Neuronal stem cell (in vitro differentiated cells): ENCODE results near the gene S100A9.

Source experiments
- DNase-seq: peaks from one replicate; pipeline ENCODE4 v3.0.0-alpha.2; 2013; ENCODE audit warnings: low spot score
- H2AFZ ChIP-seq: one replicate; pipeline ENCODE4 v1.6.1; 2013; ENCODE audit warnings: mild to moderate bottlenecking, low read length, inconsistent platforms
- H2AK5ac ChIP-seq: 2 replicates; pipeline ENCODE4 v1.6.1; 2013; ENCODE audit warnings: low read depth, mild to moderate bottlenecking, inconsistent platforms, low read length, moderate library complexity, mixed read lengths
- H2BK120ac ChIP-seq: 2 replicates; pipeline ENCODE4 v1.6.1; 2013; ENCODE audit warnings: low read depth, mild to moderate bottlenecking, inconsistent platforms, low read length, moderate library complexity, mixed read lengths
- H2BK12ac ChIP-seq: one replicate; pipeline ENCODE4 v1.6.1; 2013; ENCODE audit warnings: low read length, inconsistent platforms
- H2BK15ac ChIP-seq: 2 replicates; pipeline ENCODE4 v1.6.1; 2013; ENCODE audit warnings: mild to moderate bottlenecking, low read length, inconsistent platforms, mixed read lengths
- H2BK5ac ChIP-seq: one replicate; pipeline ENCODE4 v1.6.1; 2013; ENCODE audit warnings: inconsistent platforms, mild to moderate bottlenecking, low read length, moderate library complexity
- H3K14ac ChIP-seq: one replicate; pipeline ENCODE4 v1.6.1; 2013; ENCODE audit warnings: low read length, inconsistent platforms
- H3K18ac ChIP-seq: 2 replicates; pipeline ENCODE4 v1.6.1; 2013; ENCODE audit warnings: low read length, inconsistent platforms
- H3K23ac ChIP-seq: 2 replicates; pipeline ENCODE4 v1.6.1; 2013; ENCODE audit warnings: low read depth, mild to moderate bottlenecking, mixed read lengths, low read length, inconsistent platforms; ENCODE audit not compliant: poor library complexity
- H3K27ac ChIP-seq: replicated peaks from 3 replicates; pipeline ENCODE4 v1.5.1; 2013; ENCODE audit warnings: low read length, inconsistent platforms
- H3K27me3 ChIP-seq, 3 experiments: 2 replicates each; pipeline ENCODE4 v1.6.1; 2013; ENCODE audit warnings: low read length in 3 of 3, mild to moderate bottlenecking in 2 of 3, inconsistent platforms in 1 of 3, low read depth in 1 of 3, mixed read lengths in 1 of 3, moderate library complexity in 1 of 3; ENCODE audit not compliant: control insufficient read depth in 3 of 3, insufficient read depth in 3 of 3
- H3K36me3 ChIP-seq, 2 donors: replicated peaks in 1 of 2; 2 replicates each; pipeline ENCODE4 v1.6.1; 2013; ENCODE audit warnings: low read length in 2 of 2; ENCODE audit not compliant: control insufficient read depth in 2 of 2, insufficient read depth in 2 of 2
- H3K4ac ChIP-seq: 2 replicates; pipeline ENCODE4 v1.6.1; 2013; ENCODE audit warnings: inconsistent platforms, mild to moderate bottlenecking, low read length, moderate library complexity
- H3K4me1 ChIP-seq, 2 donors: 1 replicate in 1 of 2; 2 replicates in 1 of 2; pipeline ENCODE4 v1.6.1; 2013; ENCODE audit warnings: low read length in 2 of 2, low read depth in 1 of 2; ENCODE audit not compliant: control insufficient read depth in 2 of 2, insufficient read depth in 1 of 2
- H3K4me2 ChIP-seq: one replicate; pipeline ENCODE4 v1.6.1; 2013; ENCODE audit warnings: mild to moderate bottlenecking, low read length, inconsistent platforms; ENCODE audit not compliant: insufficient read depth, poor library complexity, severe bottlenecking
- H3K4me3 ChIP-seq, 2 donors: 2 replicates each; pipeline ENCODE4 v1.5.1; 2013; ENCODE audit warnings: low read length in 2 of 2, mild to moderate bottlenecking in 2 of 2, inconsistent platforms in 1 of 2, moderate library complexity in 1 of 2
- H3K79me1 ChIP-seq: one replicate; pipeline ENCODE4 v1.6.1; 2013; ENCODE audit warnings: low read depth, mild to moderate bottlenecking, inconsistent platforms, low read length, moderate library complexity
- H3K9ac ChIP-seq: one replicate; pipeline ENCODE4 v1.6.1; 2013; ENCODE audit warnings: mild to moderate bottlenecking, low read depth, low read length, inconsistent platforms; ENCODE audit not compliant: poor library complexity
- H3K9me3 ChIP-seq, 2 donors: replicated peaks in 1 of 2; 2 replicates each; pipeline versions ENCODE3 to v1.6.1; 2013; ENCODE audit warnings: low read length in 2 of 2, mild to moderate bottlenecking in 2 of 2, inconsistent platforms in 1 of 2, low read depth in 1 of 2, mixed read lengths in 1 of 2, moderate library complexity in 1 of 2; ENCODE audit not compliant: control insufficient read depth in 2 of 2, insufficient read depth in 1 of 2
- H4K8ac ChIP-seq: one replicate; pipeline ENCODE4 v1.6.1; 2013; ENCODE audit warnings: low read depth, mild to moderate bottlenecking, inconsistent platforms, low read length, moderate library complexity
- H4K91ac ChIP-seq: one replicate; pipeline ENCODE4 v1.6.1; 2013; ENCODE audit warnings: low read length, low read depth, mild to moderate bottlenecking, inconsistent platforms; ENCODE audit not compliant: poor library complexity
- WGBS, 2 donors: extraction: QIAGEN DNeasy Blood & Tissue Kit; methylation state at CpG; one replicate each; pipeline ENCODE4 v1.1.7; 2013; ENCODE audit warnings: missing lambda C conversion rate in 2 of 2, mixed read lengths in 1 of 2; ENCODE audit not compliant: insufficient read length in 2 of 2, insufficient replicate concordance in 1 of 2; ENCODE audit errors: extremely low coverage in 2 of 2; 5-methylcytosine and 5-hydroxymethylcytosine counted together

S100A9 gene

DNA sequence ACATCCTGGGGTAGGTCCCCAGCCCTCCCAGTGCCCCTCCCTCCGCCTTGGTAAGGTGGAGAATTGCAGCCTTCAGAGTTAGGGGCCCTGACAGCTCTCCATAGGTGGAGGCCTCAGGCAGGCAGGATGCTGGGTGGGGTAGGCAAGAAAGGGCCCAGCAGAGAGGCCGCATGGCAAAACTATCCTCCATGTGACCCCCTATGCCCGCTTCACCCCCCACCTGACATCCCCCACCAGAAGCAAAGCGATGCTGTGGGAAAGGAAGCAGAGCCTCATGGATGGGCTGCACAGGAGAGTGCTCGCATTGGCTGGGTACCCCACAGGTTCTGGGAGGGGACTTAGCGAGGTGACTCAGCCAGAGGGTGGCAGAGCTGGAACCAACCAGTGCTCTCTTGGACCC lies 1.6 kb downstream of the S100A9 start:
- Histone ChIP-seq H3K9me3 (no peaks in the 10 kb centered on the region), H3K27me3 (peaks cover 0 to 33% (median 0%) of the 10 kb centered on the region in 3 experiments), H4K8ac (no peak overlapping the region), H4K91ac (no peak overlapping the region), H3K4me2 (no peak overlapping the region), H3K79me1 (no peaks in the 10 kb centered on the region), H3K4me1 (no peaks in the 10 kb centered on the region), H3K4ac (no peak overlapping the region), H2BK5ac (no peak overlapping the region), H3K23ac (no peak overlapping the region), H2AK5ac (no peak overlapping the region), H3K18ac (no peak overlapping the region), H2BK12ac (no peak overlapping the region), H3K9ac (no peak overlapping the region), H3K4me3 (no peak overlapping the region), H3K14ac (no peak overlapping the region), H3K27ac (no peak overlapping the region), H3K36me3 (no peaks in the 10 kb centered on the region), H2BK15ac (no peak overlapping the region), H2AFZ (no peak overlapping the region), H2BK120ac (no peak overlapping the region)
- WGBS, 2 donors = no CpG with 5 or more reads among the region's 6 CpGs
- DNase-seq = no peak

DNA sequence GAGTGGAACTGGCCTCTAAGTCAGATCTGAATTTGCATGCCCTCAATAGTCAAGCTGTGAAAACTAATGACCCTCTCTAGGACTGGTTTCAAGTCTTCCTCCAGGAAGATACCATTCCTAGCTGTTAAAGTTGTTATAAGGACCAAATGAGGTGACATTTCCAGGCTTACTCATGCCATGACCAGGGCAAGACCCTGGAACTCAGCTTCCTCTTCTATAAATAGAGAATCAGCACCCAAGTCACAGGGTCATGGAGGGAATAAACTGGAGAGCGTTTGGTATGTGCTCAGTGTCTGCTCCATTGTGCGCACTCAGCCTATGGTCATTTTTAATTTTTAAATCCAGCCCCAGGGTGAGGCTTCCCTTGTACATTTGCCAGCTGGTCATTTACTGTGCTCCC lies 2.5 kb downstream of the S100A9 start:
- H3K14ac ChIP-seq = no peak overlapping the region
- no CpG with 5 or more reads among the region's 2 CpGs for WGBS, 2 donors
- H3K4ac ChIP-seq = no peak overlapping the region
- H2BK5ac ChIP-seq = no peak overlapping the region
- H4K8ac ChIP-seq = no peak overlapping the region
- no peak overlapping the region for H3K4me3 ChIP-seq
- no peak overlapping the region for H3K18ac ChIP-seq
- H2AFZ ChIP-seq = no peak overlapping the region
- no peak overlapping the region for H2BK15ac ChIP-seq
- no peaks in the 10 kb centered on the region for H3K36me3 ChIP-seq
- H4K91ac ChIP-seq = no peak overlapping the region
- no peak overlapping the region for H2BK120ac ChIP-seq
- no peak overlapping the region for H2BK12ac ChIP-seq
- H3K4me2 ChIP-seq = no peak overlapping the region
- H2AK5ac ChIP-seq = no peak overlapping the region
- H3K79me1 ChIP-seq = no peaks in the 10 kb centered on the region
- no peak overlapping the region for H3K27ac ChIP-seq
- no peak for DNase-seq
- no peak overlapping the region for H3K23ac ChIP-seq
- peaks cover 0 to 37% (median 0%) of the 10 kb centered on the region in 3 experiments for H3K27me3 ChIP-seq
- no peak overlapping the region for H3K9ac ChIP-seq
- no peaks in the 10 kb centered on the region for H3K4me1 ChIP-seq
- H3K9me3 ChIP-seq = no peaks in the 10 kb centered on the region

DNA sequence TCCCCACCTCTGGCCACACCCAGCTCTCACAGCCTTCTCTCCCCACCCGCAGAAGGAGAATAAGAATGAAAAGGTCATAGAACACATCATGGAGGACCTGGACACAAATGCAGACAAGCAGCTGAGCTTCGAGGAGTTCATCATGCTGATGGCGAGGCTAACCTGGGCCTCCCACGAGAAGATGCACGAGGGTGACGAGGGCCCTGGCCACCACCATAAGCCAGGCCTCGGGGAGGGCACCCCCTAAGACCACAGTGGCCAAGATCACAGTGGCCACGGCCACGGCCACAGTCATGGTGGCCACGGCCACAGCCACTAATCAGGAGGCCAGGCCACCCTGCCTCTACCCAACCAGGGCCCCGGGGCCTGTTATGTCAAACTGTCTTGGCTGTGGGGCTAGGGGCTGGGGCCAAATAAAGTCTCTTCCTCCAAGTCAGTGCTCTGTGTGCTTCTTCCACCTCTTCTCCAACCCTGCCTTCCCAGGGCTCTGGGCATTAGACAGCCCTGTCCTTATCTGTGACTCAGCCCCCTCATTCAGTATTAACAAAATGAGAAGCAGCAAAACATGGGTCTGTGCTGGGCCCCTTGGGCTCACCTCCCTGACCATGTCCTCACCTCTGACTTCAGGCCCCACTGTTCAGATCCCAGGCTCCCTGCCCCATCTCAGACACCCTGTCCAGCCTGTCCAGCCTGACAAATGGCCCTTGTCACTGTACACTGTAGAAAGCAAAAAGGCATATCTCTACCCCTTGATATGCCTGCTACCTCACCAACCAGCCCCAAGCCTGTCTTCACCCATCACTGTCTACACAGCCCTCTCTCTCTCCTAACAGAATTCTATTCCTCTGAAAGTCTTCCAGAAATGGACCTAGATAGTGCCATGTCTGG lies 3.2 kb downstream of the S100A9 start:
- H2BK120ac ChIP-seq = no peak overlapping the region
- H3K4me2 ChIP-seq = no peak overlapping the region
- no peak for DNase-seq
- no peak overlapping the region for H3K23ac ChIP-seq
- no CpG with 5 or more reads among the region's 11 CpGs for WGBS, 2 donors
- H3K9me3 ChIP-seq = no peaks in the 10 kb centered on the region
- H3K36me3 ChIP-seq = no peaks in the 10 kb centered on the region
- H3K27ac ChIP-seq = no peak overlapping the region
- peaks cover 0 to 42% (median 0%) of the 10 kb centered on the region in 3 experiments for H3K27me3 ChIP-seq
- H2BK15ac ChIP-seq = no peak overlapping the region
- no peak overlapping the region for H2BK12ac ChIP-seq
- H4K8ac ChIP-seq = no peak overlapping the region
- H4K91ac ChIP-seq = no peak overlapping the region
- no peak overlapping the region for H2BK5ac ChIP-seq
- no peak overlapping the region for H3K14ac ChIP-seq
- no peak overlapping the region for H2AK5ac ChIP-seq
- no peak overlapping the region for H3K18ac ChIP-seq
- H3K4ac ChIP-seq = no peak overlapping the region
- H3K4me3 ChIP-seq = no peak overlapping the region
- no peak overlapping the region for H2AFZ ChIP-seq
- no peaks in the 10 kb centered on the region for H3K79me1 ChIP-seq
- H3K9ac ChIP-seq = no peak overlapping the region
- H3K4me1 ChIP-seq = no peaks in the 10 kb centered on the region

DNA sequence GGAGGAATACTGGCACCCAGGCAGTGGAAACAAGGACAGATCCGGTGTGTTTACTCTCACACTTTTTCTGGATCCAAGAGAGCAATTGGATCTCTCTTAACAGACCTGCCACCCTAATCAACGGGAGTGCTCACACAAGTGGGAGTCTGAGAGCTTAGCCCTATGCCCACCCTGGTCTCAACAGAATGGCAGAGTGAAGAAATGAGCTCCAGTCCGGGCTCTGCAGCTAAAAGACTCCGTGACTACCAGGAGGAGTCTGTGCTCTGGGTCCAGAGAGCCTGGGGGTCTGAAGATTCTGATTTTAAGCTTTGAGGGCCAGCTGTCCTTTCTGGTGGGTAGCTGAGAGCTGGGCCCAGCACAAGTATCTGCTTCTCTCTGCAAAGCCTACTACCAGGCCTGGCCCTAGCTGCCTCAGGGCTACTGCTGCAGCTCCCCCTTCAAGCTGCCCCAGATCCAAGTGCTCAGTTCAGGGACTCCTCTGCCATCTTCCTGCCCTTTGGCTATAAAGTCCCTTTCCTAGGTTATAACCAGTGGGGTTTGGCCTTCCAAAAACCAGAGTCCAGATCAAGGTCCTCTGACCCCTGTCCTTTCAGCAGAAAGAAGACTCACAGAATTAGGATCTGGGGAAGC lies 3.9 kb downstream of the S100A9 start:
- Histone ChIP-seq H3K4me2 (no peak overlapping the region), H3K9me3 (no peaks in the 10 kb centered on the region), H2BK15ac (no peak overlapping the region), H3K4ac (no peak overlapping the region), H4K91ac (no peak overlapping the region), H3K9ac (no peak overlapping the region), H3K79me1 (no peaks in the 10 kb centered on the region), H2BK120ac (no peak overlapping the region), H2AK5ac (no peak overlapping the region), H4K8ac (no peak overlapping the region), H3K4me1 (no peaks in the 10 kb centered on the region), H3K23ac (no peak overlapping the region), H3K18ac (no peak overlapping the region), H3K36me3 (no peaks in the 10 kb centered on the region), H3K27ac (no peak overlapping the region), H2AFZ (no peak overlapping the region), H2BK12ac (no peak overlapping the region), H3K4me3 (no peak overlapping the region), H3K14ac (no peak overlapping the region), H3K27me3 (peaks cover 0 to 48% (median 0%) of the 10 kb centered on the region in 3 experiments), H2BK5ac (no peak overlapping the region)
- no peak for DNase-seq
- WGBS, 2 donors = no CpG with 5 or more reads among the region's 4 CpGs
